AG09309 (cell line): Measurements from ENCODE around the gene THBD.

Source experiments
- DNase-seq: peaks from one replicate; pipeline ENCODE4 v3.0.0-alpha.2; 2010; ENCODE audit warnings: low read depth
- H3K4me3 ChIP-seq: 2 replicates; pipeline ENCODE4 v1.5.1; 2011; ENCODE audit warnings: mild to moderate bottlenecking, low read depth, low read length, moderate library complexity; ENCODE audit not compliant: control insufficient read depth
- TF ChIP-seq, protein P1 (sequence below): IDR thresholded peaks from 2 replicates; pipeline ENCODE4 v1.5.1; 2011; ENCODE audit warnings: mild to moderate bottlenecking, low read depth, low read length, inconsistent platforms; ENCODE audit not compliant: insufficient read depth, control insufficient read depth; ENCODE audit errors: missing control alignments

The THBD gene

DNA sequence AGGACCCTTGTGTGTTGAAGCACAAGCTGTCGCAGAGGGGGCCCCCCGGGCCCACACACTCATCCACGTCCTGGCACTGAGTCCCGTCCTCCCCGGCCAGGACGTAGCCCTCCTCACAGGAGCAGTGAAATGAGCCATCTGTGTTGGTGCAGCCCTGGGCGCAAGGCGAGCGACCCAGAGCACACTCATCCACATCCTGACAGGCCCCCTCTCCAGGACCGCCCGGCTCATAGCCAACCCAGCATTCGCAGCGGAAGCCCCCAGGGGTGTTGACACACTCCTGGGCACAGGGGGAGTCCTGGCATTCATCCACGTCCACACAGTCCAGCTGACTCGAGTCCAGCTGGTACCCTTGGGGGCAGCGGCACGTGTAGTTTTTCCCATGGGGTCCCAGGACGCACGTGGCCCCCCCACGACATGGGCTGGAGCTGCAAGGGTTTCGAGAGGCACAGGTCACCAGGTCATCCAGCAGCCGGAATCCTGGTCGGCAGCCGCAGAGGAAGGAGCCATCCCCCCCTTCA, 35.4 kb upstream of the THBD start:
- TF ChIP-seq, protein P1, sequence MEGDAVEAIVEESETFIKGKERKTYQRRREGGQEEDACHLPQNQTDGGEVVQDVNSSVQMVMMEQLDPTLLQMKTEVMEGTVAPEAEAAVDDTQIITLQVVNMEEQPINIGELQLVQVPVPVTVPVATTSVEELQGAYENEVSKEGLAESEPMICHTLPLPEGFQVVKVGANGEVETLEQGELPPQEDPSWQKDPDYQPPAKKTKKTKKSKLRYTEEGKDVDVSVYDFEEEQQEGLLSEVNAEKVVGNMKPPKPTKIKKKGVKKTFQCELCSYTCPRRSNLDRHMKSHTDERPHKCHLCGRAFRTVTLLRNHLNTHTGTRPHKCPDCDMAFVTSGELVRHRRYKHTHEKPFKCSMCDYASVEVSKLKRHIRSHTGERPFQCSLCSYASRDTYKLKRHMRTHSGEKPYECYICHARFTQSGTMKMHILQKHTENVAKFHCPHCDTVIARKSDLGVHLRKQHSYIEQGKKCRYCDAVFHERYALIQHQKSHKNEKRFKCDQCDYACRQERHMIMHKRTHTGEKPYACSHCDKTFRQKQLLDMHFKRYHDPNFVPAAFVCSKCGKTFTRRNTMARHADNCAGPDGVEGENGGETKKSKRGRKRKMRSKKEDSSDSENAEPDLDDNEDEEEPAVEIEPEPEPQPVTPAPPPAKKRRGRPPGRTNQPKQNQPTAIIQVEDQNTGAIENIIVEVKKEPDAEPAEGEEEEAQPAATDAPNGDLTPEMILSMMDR, result no peak
- DNase-seq, result no peak
- no peak overlapping the region for H3K4me3 ChIP-seq

DNA sequence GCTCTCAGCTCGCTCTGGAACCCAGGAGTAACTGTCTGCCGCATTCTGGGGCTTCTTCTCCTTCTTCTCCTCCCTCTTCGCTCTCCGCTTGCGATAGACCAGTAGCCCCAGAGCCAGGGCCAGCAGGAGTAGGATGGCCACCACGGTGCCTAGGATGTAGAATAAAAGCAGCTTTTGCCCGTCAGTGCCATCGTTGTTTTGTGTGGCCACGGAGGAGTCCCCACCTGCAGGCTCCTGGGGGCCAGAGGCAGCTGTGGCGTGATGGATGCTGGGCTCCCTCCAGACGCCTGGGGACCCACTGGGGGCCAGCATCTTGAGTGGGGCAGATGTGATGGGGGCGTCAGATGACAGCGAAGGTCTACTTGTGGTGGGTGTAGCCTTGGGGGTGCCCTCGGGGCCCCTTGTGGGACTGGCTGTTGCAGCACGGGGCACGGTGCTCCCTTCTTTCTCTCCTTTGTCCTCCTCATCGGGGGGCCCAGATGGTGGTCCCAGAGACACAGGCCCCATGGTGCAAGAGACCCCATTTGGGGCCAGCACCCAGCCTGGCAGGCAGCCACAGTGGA, 34.9 kb upstream of the THBD start:
- TF ChIP-seq, protein P1, result no peak
- H3K4me3 ChIP-seq, result no peak overlapping the region

GRCh38 chr20:23083553-23084220, 34.2 kb upstream of the THBD start:
- no peak for DNase-seq
- TF ChIP-seq, protein P1, result no peak
- H3K4me3 ChIP-seq, result no peak overlapping the region

More for the DNA sequence above, 34.9 kb upstream of the THBD start:
- no peak for DNase-seq

DNA sequence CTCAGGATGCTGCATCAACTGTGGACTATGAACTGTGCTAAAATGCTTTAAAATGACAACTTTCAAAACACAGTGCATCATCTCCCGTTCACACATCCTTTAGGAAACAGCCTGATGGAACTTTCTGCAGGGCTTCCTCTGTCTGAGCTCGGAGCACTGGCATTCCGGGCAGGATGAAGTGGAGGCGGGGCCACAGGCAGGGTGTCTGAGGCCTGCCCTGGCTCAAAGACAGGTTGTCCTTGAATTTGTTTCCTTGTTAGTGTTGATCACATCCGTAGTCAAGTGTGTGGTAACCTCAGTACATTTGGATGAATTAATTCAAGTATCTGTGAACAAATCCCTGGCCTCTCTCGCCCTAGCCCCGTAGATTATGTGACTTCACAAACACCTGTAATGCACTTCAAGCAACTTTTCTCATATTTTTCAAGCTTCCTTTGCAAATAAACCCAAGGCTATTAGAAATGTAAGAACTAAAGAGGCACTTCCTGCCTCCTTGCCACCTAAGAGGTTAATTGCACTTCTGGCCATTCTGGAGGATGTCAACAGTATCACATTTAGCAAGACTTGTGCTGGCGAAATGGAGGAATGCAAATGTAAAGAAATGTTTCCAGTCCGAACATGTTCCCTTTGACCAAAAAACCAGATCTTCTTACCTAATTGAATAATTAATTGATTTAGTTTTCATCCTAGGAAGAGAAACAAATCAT, 33.5 kb upstream of the THBD start:
- H3K4me3 ChIP-seq, result no peak overlapping the region
- DNase-seq, result no peak
- TF ChIP-seq, protein P1, result no peak

DNA sequence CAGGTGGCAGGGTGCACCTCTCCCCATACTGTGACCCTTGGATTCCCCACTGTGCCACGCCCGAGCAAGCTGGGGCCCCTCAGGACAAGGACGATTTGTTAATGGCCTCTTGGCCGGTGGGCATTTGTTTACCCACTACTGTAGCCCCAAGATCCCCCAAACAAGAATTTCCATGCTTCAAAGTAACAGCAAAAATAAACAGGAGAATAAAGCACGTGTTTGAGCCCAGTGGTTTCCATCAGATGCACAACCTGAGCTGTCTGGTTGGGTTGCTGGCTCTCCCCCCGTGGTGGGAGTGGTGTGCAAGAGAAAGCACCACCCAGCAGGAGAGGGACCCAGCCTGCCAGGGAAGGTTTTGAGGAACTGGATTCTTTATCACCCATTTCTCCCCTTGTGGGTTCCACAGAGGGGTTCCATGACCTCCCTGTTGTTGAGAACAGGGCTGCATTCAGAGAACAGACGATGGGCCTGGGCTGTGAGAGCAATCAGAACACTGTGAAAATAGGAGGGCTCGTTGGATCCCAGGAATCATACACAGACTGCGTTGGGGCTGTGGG, 31.9 kb upstream of the THBD start:
- TF ChIP-seq, protein P1, result no peak
- no peak for DNase-seq

DNA sequence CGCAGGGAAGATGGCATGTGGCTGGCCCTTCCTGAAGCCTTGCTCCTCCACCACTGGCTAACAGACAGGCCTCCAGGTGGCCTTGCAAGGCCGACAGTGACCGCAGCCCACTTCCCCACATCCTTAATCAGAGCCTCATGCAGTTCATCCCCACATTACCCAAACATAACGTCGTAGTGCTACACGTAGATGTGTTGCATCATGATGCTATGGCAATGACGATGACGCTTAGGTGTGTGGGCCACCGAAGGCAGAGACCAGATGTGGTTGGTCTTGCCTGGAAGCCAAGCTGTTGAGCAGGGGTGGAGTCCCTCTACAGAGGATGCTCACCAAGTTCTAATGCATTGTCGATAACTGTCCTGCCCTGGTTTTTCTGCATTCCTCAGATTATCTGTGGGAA, 31.0 kb upstream of the THBD start:
- no peak for DNase-seq
- H3K4me3 ChIP-seq, result no peak overlapping the region
- TF ChIP-seq, protein P1, result no peak

More for the DNA sequence above, 31.9 kb upstream of the THBD start:
- no peak overlapping the region for H3K4me3 ChIP-seq
